Suprapubic skin (tissue), 4 donors: ENCODE data around the gene SLC15A3. TPM values are rescaled to one million over a fixed set of nuclear protein-coding genes. Genes with fewer than 3 reads are reported as not detected.
A peak's percentile ranks its signal among the peaks of the same experiment; 100 is the strongest.

Source experiments
- DNase-seq, 2 donors: peaks; one replicate each; pipeline ENCODE4 v3.0.0-alpha.2; 2019; ENCODE audit warnings: low spot score in 2 of 2
- H3K27ac ChIP-seq: fragments of 200-600 bp; sonication (generic); one replicate; pipeline ENCODE4 v1.5.1; 2019
- H3K27me3 ChIP-seq: fragments of 200-600 bp; sonication (generic); one replicate; pipeline ENCODE4 v1.5.1; 2019
- H3K36me3 ChIP-seq: fragments of 200-600 bp; sonication (generic); one replicate; pipeline ENCODE4 v1.5.1; 2019
- H3K4me1 ChIP-seq: fragments of 200-600 bp; sonication (generic); one replicate; pipeline ENCODE4 v1.5.1; 2019
- H3K4me3 ChIP-seq: fragments of 200-600 bp; sonication (generic); one replicate; pipeline ENCODE4 v1.5.1; 2019; ENCODE audit warnings: mild to moderate bottlenecking
- H3K9me3 ChIP-seq: fragments of 200-600 bp; sonication (generic); one replicate; pipeline ENCODE4 v1.5.1; 2019
- EP300 ChIP-seq: sonication (generic); formaldehyde crosslinking; IDR thresholded peaks from one replicate; pipeline ENCODE4 v1.6.1; 2017; ENCODE audit warnings: antibody characterized with exemption
- POLR2A ChIP-seq, 2 donors: fragments of 450-650 bp; IDR thresholded peaks; one replicate each; pipeline ENCODE4 v1.6.1; 2017; ENCODE audit warnings: antibody characterized with exemption in 2 of 2, mild to moderate bottlenecking in 2 of 2, moderate library complexity in 2 of 2
- POLR2AphosphoS5 ChIP-seq, 3 donors: sonication (generic); formaldehyde crosslinking; IDR thresholded peaks; one replicate each; pipeline ENCODE4 v1.6.1; 2017; ENCODE audit warnings: antibody characterized with exemption in 3 of 3
- whole genome bisulfite sequencing: methylation state at CpG from one replicate; pipeline ENCODE4 v1.1.5; 2018; 5-methylcytosine and 5-hydroxymethylcytosine counted together
- total RNA-seq, 4 donors: library from RNA; depleted of rRNA; stranded (reverse); fragments of >200 nt; gene quantifications; one replicate each; pipeline ENCODE4 v1.1.0, GENCODE V29; 2016
- TF ChIP-seq, protein P1 (sequence below), 2 donors: fragments of 200-600 bp in 1 of 2; fragments of 450-650 bp in 1 of 2; sonication (generic) in 1 of 2; IDR thresholded peaks; one replicate each; pipeline ENCODE4 v1.5.1; 2016 to 2019; ENCODE audit warnings: antibody characterized with exemption in 2 of 2, mild to moderate bottlenecking in 1 of 2, moderate library complexity in 1 of 2

The SLC15A3 gene
- total RNA-seq, 4 donors from 2014 or later = 1.7 to 10.5 (median 9.8) TPM

- peak in 1 of 2 donors; percentile 35 for DNase-seq
- no peak overlapping the region for H3K27ac ChIP-seq
- no peaks in the 10 kb centered on the region for H3K4me1 ChIP-seq
- 90% methylated on average over 8 of the region's 8 CpGs for WGBS
- no peaks in the 10 kb centered on the region for H3K9me3 ChIP-seq
- H3K4me3 ChIP-seq = no peak overlapping the region
- no peaks in the 10 kb centered on the region for H3K36me3 ChIP-seq
- TF ChIP-seq, protein P1, sequence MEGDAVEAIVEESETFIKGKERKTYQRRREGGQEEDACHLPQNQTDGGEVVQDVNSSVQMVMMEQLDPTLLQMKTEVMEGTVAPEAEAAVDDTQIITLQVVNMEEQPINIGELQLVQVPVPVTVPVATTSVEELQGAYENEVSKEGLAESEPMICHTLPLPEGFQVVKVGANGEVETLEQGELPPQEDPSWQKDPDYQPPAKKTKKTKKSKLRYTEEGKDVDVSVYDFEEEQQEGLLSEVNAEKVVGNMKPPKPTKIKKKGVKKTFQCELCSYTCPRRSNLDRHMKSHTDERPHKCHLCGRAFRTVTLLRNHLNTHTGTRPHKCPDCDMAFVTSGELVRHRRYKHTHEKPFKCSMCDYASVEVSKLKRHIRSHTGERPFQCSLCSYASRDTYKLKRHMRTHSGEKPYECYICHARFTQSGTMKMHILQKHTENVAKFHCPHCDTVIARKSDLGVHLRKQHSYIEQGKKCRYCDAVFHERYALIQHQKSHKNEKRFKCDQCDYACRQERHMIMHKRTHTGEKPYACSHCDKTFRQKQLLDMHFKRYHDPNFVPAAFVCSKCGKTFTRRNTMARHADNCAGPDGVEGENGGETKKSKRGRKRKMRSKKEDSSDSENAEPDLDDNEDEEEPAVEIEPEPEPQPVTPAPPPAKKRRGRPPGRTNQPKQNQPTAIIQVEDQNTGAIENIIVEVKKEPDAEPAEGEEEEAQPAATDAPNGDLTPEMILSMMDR (IDR thresholded peaks at IDR 0.05) = no peak
- TF ChIP-seq EP300 (no peak), POLR2A (IDR thresholded peaks at IDR 0.05) (no peak), POLR2AphosphoS5 (IDR thresholded peaks at IDR 0.05) (no peak)
- peaks cover 3% of the 10 kb centered on the region for H3K27me3 ChIP-seq
Observed at GRCh38 chr11:60982184-60982583, 30.2 kb upstream of the SLC15A3 start.

DNA sequence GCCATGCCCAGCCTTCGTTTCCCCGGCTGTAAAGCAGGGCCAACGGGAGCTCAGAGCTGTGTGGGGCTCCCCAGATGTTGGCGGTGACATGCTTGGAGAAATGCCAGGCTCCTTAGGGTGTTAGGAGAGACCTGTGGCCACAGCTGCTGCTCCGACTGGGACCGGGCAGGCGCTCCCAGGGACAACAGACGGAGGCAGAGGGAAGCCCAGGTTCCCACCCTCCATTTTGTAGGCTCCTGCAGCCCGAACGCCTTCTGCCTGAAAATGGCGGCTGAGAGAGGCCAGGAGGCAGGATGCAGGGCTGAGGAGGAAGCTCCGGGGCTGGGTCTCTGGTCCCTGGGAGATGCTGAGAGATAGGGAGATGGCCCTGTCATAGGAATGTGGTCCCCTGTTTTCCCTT, 29.5 kb upstream of the SLC15A3 start:
- 90% methylated on average over 9 of the region's 12 CpGs for WGBS
- Histone ChIP-seq H3K27ac (no peak overlapping the region), H3K27me3 (no peaks in the 10 kb centered on the region), H3K4me3 (no peak overlapping the region), H3K9me3 (no peaks in the 10 kb centered on the region), H3K4me1 (no peaks in the 10 kb centered on the region), H3K36me3 (no peaks in the 10 kb centered on the region)
- DNase-seq = peak in 1 of 2 donors; percentile 52
- TF ChIP-seq, protein P1 (IDR thresholded peaks at IDR 0.05) = no peak
- TF ChIP-seq EP300 (no peak), POLR2A (IDR thresholded peaks at IDR 0.05) (no peak)

GRCh38 chr11:60978546-60979380, 26.8 kb upstream of the SLC15A3 start:
- Histone ChIP-seq H3K4me3 (no peak overlapping the region), H3K27ac (no peak overlapping the region), H3K27me3 (no peaks in the 10 kb centered on the region), H3K9me3 (no peaks in the 10 kb centered on the region), H3K4me1 (no peaks in the 10 kb centered on the region), H3K36me3 (no peaks in the 10 kb centered on the region)
- WGBS = 61% methylated on average over 9 of the region's 10 CpGs
- peak in 1 of 2 donors; percentile 28 for DNase-seq
- TF ChIP-seq, protein P1 (IDR thresholded peaks at IDR 0.05) = no peak
- TF ChIP-seq POLR2A (IDR thresholded peaks at IDR 0.05) (no peak), POLR2AphosphoS5 (IDR thresholded peaks at IDR 0.05) (no peak), EP300 (no peak)

GRCh38 chr11:60977836-60978235, 25.9 kb upstream of the SLC15A3 start:
- Histone ChIP-seq H3K9me3 (no peaks in the 10 kb centered on the region), H3K27ac (no peak overlapping the region), H3K27me3 (no peaks in the 10 kb centered on the region), H3K4me3 (no peak overlapping the region), H3K36me3 (no peaks in the 10 kb centered on the region), H3K4me1 (no peaks in the 10 kb centered on the region)
- TF ChIP-seq, protein P1 (IDR thresholded peaks at IDR 0.05) = no peak
- TF ChIP-seq POLR2A (IDR thresholded peaks at IDR 0.05) (no peak), POLR2AphosphoS5 (IDR thresholded peaks at IDR 0.05) (no peak), EP300 (no peak)
- DNase-seq = no peak

DNA sequence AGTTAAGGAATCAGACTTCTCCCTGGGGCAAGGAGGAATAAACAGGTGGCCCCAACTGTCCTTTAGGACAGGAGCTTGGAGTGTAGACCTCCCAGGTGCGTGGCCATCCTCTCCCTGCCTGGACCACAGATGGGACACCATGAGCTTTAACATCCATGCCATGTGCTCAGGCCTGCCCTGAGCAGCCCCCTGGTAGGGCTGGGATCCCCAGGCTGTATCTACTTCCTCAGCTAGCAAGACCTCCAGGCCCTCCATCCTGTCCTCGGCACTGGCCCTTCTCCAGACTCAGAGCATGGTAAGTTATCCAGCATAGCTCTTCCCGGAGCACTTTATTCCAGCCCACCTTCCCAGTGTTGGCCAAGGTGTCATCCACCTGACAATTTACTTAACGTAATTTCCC, 25.2 kb upstream of the SLC15A3 start:
- H3K36me3 ChIP-seq = no peaks in the 10 kb centered on the region
- DNase-seq = peak in 1 of 2 donors; percentile 31
- no peaks in the 10 kb centered on the region for H3K9me3 ChIP-seq
- no peaks in the 10 kb centered on the region for H3K4me1 ChIP-seq
- H3K4me3 ChIP-seq = no peak overlapping the region
- H3K27me3 ChIP-seq = no peaks in the 10 kb centered on the region
- WGBS = 80% methylated on average over 4 of the region's 4 CpGs
- TF ChIP-seq EP300 (no peak), POLR2AphosphoS5 (IDR thresholded peaks at IDR 0.05) (no peak), POLR2A (IDR thresholded peaks at IDR 0.05) (no peak)
- TF ChIP-seq, protein P1 (IDR thresholded peaks at IDR 0.05) = no peak
- no peak overlapping the region for H3K27ac ChIP-seq
